Left ventricle myocardium inferior (tissue), 1 donor: ENCODE results near the gene FOXS1. TPM values are rescaled to one million over a fixed set of nuclear protein-coding genes. Genes with fewer than 3 reads are reported as not detected.

Experiments used
- DNase-seq: peaks from one replicate; pipeline ENCODE4 v3.0.0-alpha.2; 2020
- H3K27ac ChIP-seq: fragments of 200-600 bp; replicated peaks from 2 replicates; pipeline ENCODE4 v1.8.0; 2021
- H3K27me3 ChIP-seq: fragments of 200-600 bp; 2 replicates; pipeline ENCODE4 v1.8.0; 2021; ENCODE audit warnings: low read depth
- H3K36me3 ChIP-seq: fragments of 200-600 bp; 2 replicates; pipeline ENCODE4 v1.8.0; 2021
- H3K4me1 ChIP-seq: fragments of 200-600 bp; 2 replicates; pipeline ENCODE4 v1.8.0; 2021
- H3K4me3 ChIP-seq: fragments of 200-600 bp; 2 replicates; pipeline ENCODE4 v1.8.0; 2021; ENCODE audit warnings: mild to moderate bottlenecking, moderate library complexity
- H3K9me3 ChIP-seq: fragments of 200-600 bp; replicated peaks from 2 replicates; pipeline ENCODE4 v1.8.0; 2021
- intact Hi-C: fragments of 100-400 bp; cut with micrococcal nuclease; formaldehyde crosslinking; loops from one replicate; pipeline ENCODE4 v1.11.0; 2022
- total RNA-seq: library from RNA; stranded (reverse); fragmentation: NEBNext Ultra II Directional; extraction: Animal tissue kit (Norgen Biotek cat#: 25700); gene quantifications from one replicate; pipeline ENCODE4 v1.2.1, GENCODE V29; 2021
- TF ChIP-seq, protein P1 (sequence below): fragments of 200-600 bp; IDR thresholded peaks from 2 replicates; pipeline ENCODE4 v1.8.0; 2021; ENCODE audit warnings: antibody characterized with exemption, mild to moderate bottlenecking, borderline replicate concordance
- donor health status: DM: no; HTN: yes; CAD: no; lungs with severe emphysema.

FOXS1 gene
- total RNA-seq, 1 donor from 2014 or later = 1.6 TPM

- Histone ChIP-seq H3K27ac (no peak overlapping the region), H3K27me3 (no peaks in the 10 kb centered on the region), H3K36me3 (no peaks in the 10 kb centered on the region), H3K4me1 (peaks cover 10% of the 10 kb centered on the region), H3K9me3 (peaks cover 12% of the 10 kb centered on the region), H3K4me3 (no peak overlapping the region)
- TF ChIP-seq, protein P1, sequence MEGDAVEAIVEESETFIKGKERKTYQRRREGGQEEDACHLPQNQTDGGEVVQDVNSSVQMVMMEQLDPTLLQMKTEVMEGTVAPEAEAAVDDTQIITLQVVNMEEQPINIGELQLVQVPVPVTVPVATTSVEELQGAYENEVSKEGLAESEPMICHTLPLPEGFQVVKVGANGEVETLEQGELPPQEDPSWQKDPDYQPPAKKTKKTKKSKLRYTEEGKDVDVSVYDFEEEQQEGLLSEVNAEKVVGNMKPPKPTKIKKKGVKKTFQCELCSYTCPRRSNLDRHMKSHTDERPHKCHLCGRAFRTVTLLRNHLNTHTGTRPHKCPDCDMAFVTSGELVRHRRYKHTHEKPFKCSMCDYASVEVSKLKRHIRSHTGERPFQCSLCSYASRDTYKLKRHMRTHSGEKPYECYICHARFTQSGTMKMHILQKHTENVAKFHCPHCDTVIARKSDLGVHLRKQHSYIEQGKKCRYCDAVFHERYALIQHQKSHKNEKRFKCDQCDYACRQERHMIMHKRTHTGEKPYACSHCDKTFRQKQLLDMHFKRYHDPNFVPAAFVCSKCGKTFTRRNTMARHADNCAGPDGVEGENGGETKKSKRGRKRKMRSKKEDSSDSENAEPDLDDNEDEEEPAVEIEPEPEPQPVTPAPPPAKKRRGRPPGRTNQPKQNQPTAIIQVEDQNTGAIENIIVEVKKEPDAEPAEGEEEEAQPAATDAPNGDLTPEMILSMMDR = no peak
- intact Hi-C loops = no loop called here
- no peak for DNase-seq
Observed at GRCh38 chr20:31877684-31878083, 32.3 kb upstream of the FOXS1 start.

DNA sequence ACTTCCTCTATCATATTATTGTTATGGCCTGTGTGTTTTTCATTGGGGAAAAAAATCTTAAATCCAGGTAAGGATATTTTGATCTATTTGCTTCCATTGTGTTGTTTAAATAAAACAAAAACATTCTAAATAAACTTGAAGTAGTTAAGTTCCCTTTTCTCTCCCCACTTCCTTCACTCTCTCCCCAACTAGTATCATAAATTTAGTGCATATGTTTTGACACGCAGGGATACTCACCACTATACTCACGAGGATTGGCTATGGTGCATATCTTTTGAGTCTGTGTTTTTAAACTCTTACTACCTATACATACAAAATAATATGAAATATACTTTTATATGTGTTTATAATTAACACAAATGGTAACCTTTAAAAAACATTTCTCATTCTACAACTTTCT lies 30.3 kb upstream of the FOXS1 start:
- TF ChIP-seq, protein P1 = no peak
- intact Hi-C loops = no loop called here

DNA sequence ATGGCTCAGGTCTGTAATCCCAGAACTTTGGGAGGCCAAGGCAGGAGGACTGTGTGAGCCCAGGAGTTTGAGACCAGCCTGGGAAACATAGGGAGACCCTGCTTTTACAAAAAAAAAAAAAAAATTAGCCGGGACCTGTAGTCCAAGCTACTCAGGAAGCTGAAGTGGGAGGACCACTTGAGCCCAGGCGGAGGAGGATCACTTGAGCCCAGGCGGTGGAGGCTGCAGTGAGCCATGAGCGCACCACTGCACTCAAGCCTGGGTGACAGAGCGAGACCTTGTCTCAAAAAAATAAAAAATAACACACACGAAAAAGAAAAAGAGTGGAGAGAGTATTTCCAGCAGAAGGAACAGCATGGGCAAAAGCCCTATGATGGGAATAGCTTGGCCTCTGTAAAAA lies 27.0 kb upstream of the FOXS1 start:
- Histone ChIP-seq H3K4me1 (peaks cover 22% of the 10 kb centered on the region), H3K36me3 (no peaks in the 10 kb centered on the region), H3K9me3 (peaks cover 4% of the 10 kb centered on the region), H3K27me3 (peaks cover 14% of the 10 kb centered on the region), H3K27ac (no peak overlapping the region), H3K4me3 (no peak overlapping the region)
- no peak for DNase-seq
- TF ChIP-seq, protein P1 = no peak
- intact Hi-C loops = no loop called here

More for the DNA sequence above, 30.3 kb upstream of the FOXS1 start:
- Histone ChIP-seq H3K36me3 (no peaks in the 10 kb centered on the region), H3K4me1 (peaks cover 14% of the 10 kb centered on the region), H3K27ac (no peak overlapping the region), H3K4me3 (no peak overlapping the region), H3K27me3 (no peaks in the 10 kb centered on the region), H3K9me3 (peaks cover 12% of the 10 kb centered on the region)
- DNase-seq = no peak

DNA sequence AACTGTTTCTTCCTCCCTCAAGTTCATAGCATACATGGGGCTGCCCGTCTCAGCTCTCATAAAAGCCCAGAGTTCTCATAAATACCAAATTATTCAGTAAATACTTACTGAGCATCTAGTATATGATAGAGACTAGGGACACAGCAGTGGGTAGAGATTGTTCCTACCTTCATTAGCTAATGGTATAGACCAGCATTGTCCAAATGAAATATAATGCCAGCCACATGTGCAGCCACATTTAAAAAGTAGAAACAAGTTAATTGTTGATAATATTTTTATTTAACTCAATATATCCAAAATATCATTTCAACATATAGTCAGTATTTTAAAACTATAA lies 26.2 kb upstream of the FOXS1 start:
- Histone ChIP-seq H3K27me3 (peaks cover 14% of the 10 kb centered on the region), H3K27ac (no peak overlapping the region), H3K9me3 (no peaks in the 10 kb centered on the region), H3K36me3 (no peaks in the 10 kb centered on the region), H3K4me3 (no peak overlapping the region), H3K4me1 (peaks cover 22% of the 10 kb centered on the region)
- intact Hi-C loops = no loop called here
- TF ChIP-seq, protein P1 = no peak
- no peak for DNase-seq

GRCh38 chr20:31870726-31871617 lies 25.6 kb upstream of the FOXS1 start:
- no peak for DNase-seq
- Histone ChIP-seq H3K27ac (peak overlapping the region; percentile 47), H3K36me3 (no peaks in the 10 kb centered on the region), H3K4me1 (peaks cover 22% of the 10 kb centered on the region), H3K9me3 (no peaks in the 10 kb centered on the region), H3K4me3 (peak overlapping the region; percentile 76), H3K27me3 (peaks cover 14% of the 10 kb centered on the region)
- intact Hi-C loops = no loop called here
- TF ChIP-seq, protein P1 = no peak
